Large intestine (tissue), 3 donors: Measurements from ENCODE around the gene WWP2. TPM values are rescaled to one million over a fixed set of nuclear protein-coding genes. Genes with fewer than 3 reads are reported as not detected.

Experiments
- DNase-seq, 2 donors: peaks; one replicate each; pipeline versions ENCODE4 v3.0.0 to v3.0.0-alpha.2; 2013
- H3K27ac ChIP-seq: one replicate; pipeline ENCODE4 v1.5.1; 2013; ENCODE audit warnings: low read length
- H3K27me3 ChIP-seq: 2 replicates; pipeline ENCODE4 v1.6.1; 2013; ENCODE audit warnings: low read length; ENCODE audit not compliant: control insufficient read depth, insufficient read depth
- H3K36me3 ChIP-seq: 2 replicates; pipeline ENCODE4 v1.6.1; 2013; ENCODE audit warnings: low read length; ENCODE audit not compliant: control insufficient read depth, insufficient read depth
- H3K4me1 ChIP-seq: one replicate; pipeline ENCODE4 v1.6.1; 2013; ENCODE audit warnings: low read length; ENCODE audit not compliant: control insufficient read depth, insufficient read depth
- H3K4me3 ChIP-seq: one replicate; pipeline ENCODE4 v1.5.1; 2013; ENCODE audit warnings: low read length
- H3K9me3 ChIP-seq: one replicate; pipeline ENCODE4 v1.6.1; 2013; ENCODE audit warnings: mild to moderate bottlenecking, low read depth, low read length, moderate library complexity; ENCODE audit not compliant: control insufficient read depth
- WGBS: methylation state at CpG from one replicate; pipeline ENCODE4 v1.1.5; 2013; ENCODE audit warnings: low lambda C conversion rate; ENCODE audit not compliant: insufficient coverage; 5-methylcytosine and 5-hydroxymethylcytosine counted together
- polyA plus RNA-seq: library from polyadenylated mRNA; unstranded; fragments of 120-200 nt; gene quantifications from one replicate; pipeline ENCODE4 v1.2.1, GENCODE V29; 2013

Gene WWP2
- polyA plus RNA-seq, 1 donor, result 40.4 TPM

DNA sequence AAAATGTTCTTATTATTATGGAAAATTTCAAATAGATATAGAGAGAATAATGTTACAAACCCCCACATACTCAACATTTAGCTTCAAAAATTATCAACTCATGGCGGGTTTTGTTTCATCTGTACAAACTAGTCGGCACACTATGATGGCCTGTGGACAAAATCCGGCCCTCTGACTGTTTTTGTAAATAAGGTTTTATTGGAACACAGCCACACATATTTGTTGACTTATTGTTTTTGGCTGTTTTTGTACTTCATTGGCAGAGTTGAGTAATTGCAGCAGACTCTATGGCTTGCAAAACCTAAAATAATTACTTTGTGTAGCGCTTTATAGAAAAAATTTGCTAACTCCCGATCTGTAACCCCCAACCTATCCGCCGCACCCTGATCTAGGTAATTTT is 147.6 kb downstream of the WWP2 start:
- WGBS, result no CpG with 5 or more reads among the region's 7 CpGs
- no peak for DNase-seq
- no peaks in the 10 kb centered on the region for H3K9me3 ChIP-seq
- no peaks in the 10 kb centered on the region for H3K27me3 ChIP-seq
- H3K4me3 ChIP-seq, result no peak overlapping the region
- H3K27ac ChIP-seq, result no peak overlapping the region
- H3K4me1 ChIP-seq, result no peaks in the 10 kb centered on the region
- peaks cover 21% of the 10 kb centered on the region for H3K36me3 ChIP-seq

GRCh38 chr16:69910964-69911363 is 148.8 kb downstream of the WWP2 start:
- Histone ChIP-seq H3K36me3 (peaks cover 22% of the 10 kb centered on the region), H3K27ac (no peak overlapping the region), H3K4me1 (no peaks in the 10 kb centered on the region), H3K27me3 (no peaks in the 10 kb centered on the region), H3K9me3 (no peaks in the 10 kb centered on the region), H3K4me3 (no peak overlapping the region)
- WGBS, result no CpG with 5 or more reads among the region's 3 CpGs
- DNase-seq, result no peak

GRCh38 chr16:69916462-69916861 is 154.3 kb downstream of the WWP2 start:
- no peaks in the 10 kb centered on the region for H3K27me3 ChIP-seq
- no peaks in the 10 kb centered on the region for H3K9me3 ChIP-seq
- no CpG with 5 or more reads among the region's 1 CpG for WGBS
- no peak overlapping the region for H3K27ac ChIP-seq
- H3K4me3 ChIP-seq, result no peak overlapping the region
- no peaks in the 10 kb centered on the region for H3K4me1 ChIP-seq
- DNase-seq, result no peak
- peaks cover 8% of the 10 kb centered on the region for H3K36me3 ChIP-seq

GRCh38 chr16:69917311-69917710 is 155.2 kb downstream of the WWP2 start:
- Histone ChIP-seq H3K27ac (no peak overlapping the region), H3K36me3 (peaks cover 8% of the 10 kb centered on the region), H3K4me3 (no peak overlapping the region), H3K9me3 (no peaks in the 10 kb centered on the region), H3K4me1 (no peaks in the 10 kb centered on the region), H3K27me3 (no peaks in the 10 kb centered on the region)
- DNase-seq, result no peak
- WGBS, result no CpG with 5 or more reads among the region's 1 CpG

DNA sequence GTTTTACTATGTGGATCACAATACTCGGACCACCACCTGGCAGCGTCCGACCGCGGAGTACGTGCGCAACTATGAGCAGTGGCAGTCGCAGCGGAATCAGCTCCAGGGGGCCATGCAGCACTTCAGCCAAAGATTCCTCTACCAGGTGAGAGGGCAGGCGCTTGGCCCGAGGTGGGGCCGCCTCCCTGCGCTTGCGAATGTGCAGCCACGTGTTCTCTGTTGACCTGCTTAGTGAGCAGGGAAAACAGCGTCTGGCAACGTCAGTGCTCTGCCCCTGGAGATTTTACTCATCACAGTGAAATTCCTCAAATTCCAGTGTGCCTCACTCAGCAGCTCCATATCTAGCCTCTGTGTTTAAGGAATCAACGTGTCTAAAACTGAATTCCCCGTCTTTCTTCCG is 155.6 kb downstream of the WWP2 start:
- H3K4me1 ChIP-seq, result no peaks in the 10 kb centered on the region
- H3K9me3 ChIP-seq, result no peaks in the 10 kb centered on the region
- WGBS, result no CpG with 5 or more reads among the region's 20 CpGs
- H3K27me3 ChIP-seq, result no peaks in the 10 kb centered on the region
- DNase-seq, result peak; percentile 19 to 29
- no peak overlapping the region for H3K27ac ChIP-seq
- H3K36me3 ChIP-seq, result peaks cover 8% of the 10 kb centered on the region
- H3K4me3 ChIP-seq, result no peak overlapping the region

DNA sequence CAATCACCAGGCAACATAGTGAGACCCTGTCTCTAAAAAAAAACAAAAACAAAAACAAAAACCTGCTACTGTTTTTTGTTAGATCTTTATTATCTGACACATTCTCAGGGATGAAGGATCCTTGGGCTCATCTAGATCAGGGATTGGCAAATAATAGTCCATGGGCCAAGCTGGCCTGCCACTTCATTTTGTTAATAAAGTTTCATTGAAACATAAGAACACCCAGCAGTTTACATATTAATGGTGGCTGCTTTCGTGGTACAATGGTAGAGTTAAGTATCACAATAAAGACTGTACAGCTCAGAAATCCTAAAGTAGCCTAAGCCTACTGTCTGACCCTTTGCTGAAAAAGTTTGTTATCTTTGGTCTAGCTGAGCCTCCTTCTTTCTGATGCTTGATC is 156.1 kb downstream of the WWP2 start:
- no CpG with 5 or more reads among the region's 1 CpG for WGBS
- H3K4me1 ChIP-seq, result no peaks in the 10 kb centered on the region
- no peak for DNase-seq
- peaks cover 8% of the 10 kb centered on the region for H3K36me3 ChIP-seq
- H3K9me3 ChIP-seq, result no peaks in the 10 kb centered on the region
- no peak overlapping the region for H3K27ac ChIP-seq
- H3K27me3 ChIP-seq, result no peaks in the 10 kb centered on the region
- no peak overlapping the region for H3K4me3 ChIP-seq

- H3K9me3 ChIP-seq, result no peaks in the 10 kb centered on the region
- H3K4me3 ChIP-seq, result no peak overlapping the region
- peaks cover 15% of the 10 kb centered on the region for H3K36me3 ChIP-seq
- H3K27me3 ChIP-seq, result no peaks in the 10 kb centered on the region
- WGBS, result no CpG with 5 or more reads among the region's 2 CpGs
- no peaks in the 10 kb centered on the region for H3K4me1 ChIP-seq
- DNase-seq, result no peak
- no peak overlapping the region for H3K27ac ChIP-seq
These were observed 159.0 kb downstream of the WWP2 start for GRCh38 chr16:69921127-69921526.

- no peak overlapping the region for H3K27ac ChIP-seq
- no peak overlapping the region for H3K4me3 ChIP-seq
- no peaks in the 10 kb centered on the region for H3K9me3 ChIP-seq
- peaks cover 21% of the 10 kb centered on the region for H3K36me3 ChIP-seq
- no peak for DNase-seq
- no peaks in the 10 kb centered on the region for H3K27me3 ChIP-seq
- H3K4me1 ChIP-seq, result no peaks in the 10 kb centered on the region
- 100% methylated on average over 1 of the region's 6 CpGs for WGBS
These were observed 160.1 kb downstream of the WWP2 start for GRCh38 chr16:69922200-69922599.

- H3K9me3 ChIP-seq, result no peaks in the 10 kb centered on the region
- DNase-seq, result no peak
- H3K4me1 ChIP-seq, result no peaks in the 10 kb centered on the region
- no peak overlapping the region for H3K27ac ChIP-seq
- WGBS, result 85% methylated on average over 5 of the region's 11 CpGs
- H3K36me3 ChIP-seq, result peaks cover 34% of the 10 kb centered on the region
- no peak overlapping the region for H3K4me3 ChIP-seq
- no peaks in the 10 kb centered on the region for H3K27me3 ChIP-seq
These were observed 162.1 kb downstream of the WWP2 start for GRCh38 chr16:69924041-69924775.

DNA sequence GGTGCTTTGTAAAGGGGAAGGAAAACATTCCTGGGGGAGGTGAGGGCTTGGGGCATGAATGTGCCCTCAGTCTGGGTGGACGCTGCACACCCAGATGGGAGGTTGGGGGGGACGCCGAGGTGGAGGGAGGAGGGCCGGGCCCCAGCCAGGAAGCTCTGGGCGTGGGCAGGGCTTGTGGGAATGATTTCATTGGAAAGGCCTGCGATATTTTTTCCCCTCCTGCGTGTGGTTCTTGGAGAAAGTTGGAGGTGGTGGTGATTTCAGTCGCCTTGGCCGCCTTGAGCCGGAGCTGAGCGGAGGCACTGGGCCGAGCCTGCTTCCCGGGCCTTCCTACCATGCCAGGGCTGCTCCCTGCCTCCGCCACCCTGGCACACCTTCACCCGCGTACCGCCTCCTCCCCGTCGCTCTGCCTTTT is 162.7 kb downstream of the WWP2 start:
- Histone ChIP-seq H3K27ac (no peak overlapping the region), H3K27me3 (no peaks in the 10 kb centered on the region), H3K4me1 (no peaks in the 10 kb centered on the region), H3K4me3 (no peak overlapping the region), H3K36me3 (peaks cover 40% of the 10 kb centered on the region), H3K9me3 (no peaks in the 10 kb centered on the region)
- no peak for DNase-seq
- 97% methylated on average over 7 of the region's 19 CpGs for WGBS

DNA sequence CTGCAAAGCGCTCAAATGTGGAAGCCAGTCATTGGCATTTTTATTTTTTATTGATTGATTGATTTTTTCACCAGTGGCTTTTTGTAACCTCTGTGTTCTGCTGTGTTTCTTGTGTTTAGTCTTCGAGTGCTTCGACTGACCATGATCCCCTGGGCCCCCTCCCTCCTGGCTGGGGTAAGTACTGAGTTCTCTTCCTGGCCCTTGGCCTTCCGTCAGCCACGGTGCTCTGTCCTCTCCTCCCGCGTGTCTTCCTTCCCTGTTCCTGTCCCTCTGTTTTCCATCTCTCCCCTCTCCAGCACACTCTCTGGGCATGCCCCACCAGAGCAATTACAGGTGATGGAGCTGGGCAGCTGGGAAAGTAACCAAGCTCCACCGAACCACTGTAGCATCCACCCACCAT is 163.2 kb downstream of the WWP2 start:
- WGBS, result 58% methylated on average over 2 of the region's 8 CpGs
- H3K4me1 ChIP-seq, result no peaks in the 10 kb centered on the region
- no peak overlapping the region for H3K4me3 ChIP-seq
- peaks cover 39% of the 10 kb centered on the region for H3K36me3 ChIP-seq
- DNase-seq, result no peak
- H3K27ac ChIP-seq, result no peak overlapping the region
- no peaks in the 10 kb centered on the region for H3K27me3 ChIP-seq
- H3K9me3 ChIP-seq, result no peaks in the 10 kb centered on the region
